Measurements from ENCODE around the gene CAMK1D.

The CAMK1D gene

DNA sequence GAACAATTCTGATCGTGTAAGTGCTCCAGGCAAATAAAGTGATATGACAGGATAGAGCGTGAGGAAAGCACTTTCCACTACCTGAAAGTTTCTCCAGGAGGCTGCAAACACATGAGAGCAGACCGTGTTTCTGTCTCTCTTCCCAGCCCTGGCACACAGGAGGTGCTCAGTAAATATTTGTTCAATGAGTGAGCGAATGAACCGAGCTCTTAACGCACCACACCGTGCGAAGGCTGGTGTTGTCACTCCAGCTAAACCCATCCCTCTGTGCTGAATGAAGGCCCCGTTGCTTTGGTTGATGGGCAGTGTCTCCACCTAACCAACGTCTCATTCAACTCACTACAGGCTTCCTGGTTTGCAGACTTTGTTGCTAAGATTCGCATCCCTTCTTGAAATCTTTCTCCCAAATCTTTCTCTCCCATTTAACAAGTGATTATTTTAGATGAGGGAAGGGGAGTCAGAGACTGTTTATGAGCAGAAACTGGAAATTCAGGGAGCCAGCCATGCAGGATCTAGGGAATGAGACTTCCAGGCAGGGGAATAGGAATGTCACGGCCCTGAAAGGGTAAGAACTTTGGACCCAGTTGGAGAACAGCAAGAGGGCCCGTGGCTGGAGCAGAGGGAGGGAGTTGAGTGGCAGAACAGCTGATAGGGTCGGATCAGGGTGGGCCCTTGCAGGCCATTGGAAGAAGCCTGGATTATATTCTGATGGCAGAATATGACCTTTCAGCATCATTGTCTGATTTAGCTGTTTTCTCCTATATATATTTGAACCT lies 282.6 kb downstream of the CAMK1D start:
- no peak for DNase-seq
- H3K27me3 ChIP-seq (ENCODE audit: insufficient read depth, low read depth, severe bottlenecking), result no peaks in the 10 kb centered on the region
- no peak overlapping the region for H3K4me3 ChIP-seq (ENCODE audit: low read depth, low read length)
- H3K27ac ChIP-seq, result no peak overlapping the region
- TF ChIP-seq, protein P1, sequence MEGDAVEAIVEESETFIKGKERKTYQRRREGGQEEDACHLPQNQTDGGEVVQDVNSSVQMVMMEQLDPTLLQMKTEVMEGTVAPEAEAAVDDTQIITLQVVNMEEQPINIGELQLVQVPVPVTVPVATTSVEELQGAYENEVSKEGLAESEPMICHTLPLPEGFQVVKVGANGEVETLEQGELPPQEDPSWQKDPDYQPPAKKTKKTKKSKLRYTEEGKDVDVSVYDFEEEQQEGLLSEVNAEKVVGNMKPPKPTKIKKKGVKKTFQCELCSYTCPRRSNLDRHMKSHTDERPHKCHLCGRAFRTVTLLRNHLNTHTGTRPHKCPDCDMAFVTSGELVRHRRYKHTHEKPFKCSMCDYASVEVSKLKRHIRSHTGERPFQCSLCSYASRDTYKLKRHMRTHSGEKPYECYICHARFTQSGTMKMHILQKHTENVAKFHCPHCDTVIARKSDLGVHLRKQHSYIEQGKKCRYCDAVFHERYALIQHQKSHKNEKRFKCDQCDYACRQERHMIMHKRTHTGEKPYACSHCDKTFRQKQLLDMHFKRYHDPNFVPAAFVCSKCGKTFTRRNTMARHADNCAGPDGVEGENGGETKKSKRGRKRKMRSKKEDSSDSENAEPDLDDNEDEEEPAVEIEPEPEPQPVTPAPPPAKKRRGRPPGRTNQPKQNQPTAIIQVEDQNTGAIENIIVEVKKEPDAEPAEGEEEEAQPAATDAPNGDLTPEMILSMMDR (IDR thresholded peaks at IDR 0.05; ENCODE audit: low read depth, low read length), result no peak
- no peaks in the 10 kb centered on the region for H3K36me3 ChIP-seq
- H3K9me3 ChIP-seq (ENCODE audit: severe bottlenecking), result no peaks in the 10 kb centered on the region

DNA sequence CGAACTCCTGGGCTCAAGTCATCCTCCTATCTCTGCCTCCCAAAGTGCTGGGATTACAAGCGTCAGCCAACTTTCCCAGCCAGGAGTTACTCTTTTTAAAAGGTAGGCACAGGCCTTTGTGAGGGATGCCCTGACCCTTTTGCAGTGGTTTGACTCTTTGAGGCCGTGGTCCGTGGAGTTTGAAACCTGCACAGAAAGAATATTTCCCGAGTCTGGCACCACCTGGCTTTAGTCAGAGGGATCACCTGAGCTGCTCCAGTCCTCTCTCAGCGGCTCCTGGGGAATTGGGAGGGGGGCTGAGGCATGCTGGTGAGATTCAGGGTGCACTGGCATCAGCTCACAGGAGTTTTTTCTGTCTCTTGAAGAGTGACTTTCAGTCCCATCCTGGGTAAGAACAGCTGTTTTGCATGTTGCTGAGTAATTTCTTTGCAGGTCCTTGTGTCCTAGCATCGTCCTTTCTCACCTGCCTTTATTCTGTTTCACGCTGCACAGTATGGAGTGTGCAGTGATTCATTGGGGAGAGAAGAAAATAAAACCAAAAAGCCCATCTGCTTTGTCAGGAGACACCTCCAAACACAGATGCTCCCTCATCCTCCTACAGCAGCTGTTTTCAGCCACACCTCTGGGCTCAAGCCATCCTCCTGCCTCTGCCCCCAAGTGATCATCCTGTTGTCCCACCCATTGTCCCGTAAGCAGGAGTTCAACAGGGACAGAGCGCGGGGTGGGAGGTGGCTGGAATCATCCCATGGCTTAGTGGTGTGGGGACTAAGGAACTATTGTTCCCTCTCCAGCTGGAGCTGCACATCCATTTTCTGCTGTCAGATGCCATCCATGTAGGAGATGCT lies 284.7 kb downstream of the CAMK1D start:
- Histone ChIP-seq H3K27me3 (ENCODE audit: insufficient read depth, low read depth, severe bottlenecking) (no peaks in the 10 kb centered on the region), H3K36me3 (no peaks in the 10 kb centered on the region), H3K9me3 (ENCODE audit: severe bottlenecking) (no peaks in the 10 kb centered on the region), H3K27ac (no peak overlapping the region), H3K4me3 (ENCODE audit: low read depth, low read length) (no peak overlapping the region)
- DNase-seq, result no peak
- TF ChIP-seq, protein P1 (IDR thresholded peaks at IDR 0.05; ENCODE audit: low read depth, low read length), result no peak

DNA sequence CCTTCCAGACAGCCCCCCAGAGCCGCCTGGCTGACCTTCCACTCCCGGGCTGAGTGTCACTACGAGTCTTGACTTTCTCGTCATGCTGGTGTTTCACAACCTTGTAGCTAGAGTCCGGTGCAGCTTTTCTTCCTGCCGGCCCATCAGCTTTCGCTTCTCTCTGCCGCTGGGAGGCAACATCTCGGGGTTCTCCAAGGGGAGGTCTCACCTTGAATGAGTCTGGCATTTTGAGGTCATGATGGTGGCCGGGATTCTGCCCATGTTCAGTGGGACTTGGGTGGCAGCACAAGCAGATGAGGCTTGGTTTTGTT lies 285.2 kb downstream of the CAMK1D start:
- H3K27me3 ChIP-seq (ENCODE audit: insufficient read depth, low read depth, severe bottlenecking), result no peaks in the 10 kb centered on the region
- no peaks in the 10 kb centered on the region for H3K9me3 ChIP-seq (ENCODE audit: severe bottlenecking)
- no peak for DNase-seq
- TF ChIP-seq, protein P1 (IDR thresholded peaks at IDR 0.05; ENCODE audit: low read depth, low read length), result no peak
- H3K4me3 ChIP-seq (ENCODE audit: low read depth, low read length), result no peak overlapping the region
- H3K27ac ChIP-seq, result no peak overlapping the region
- H3K36me3 ChIP-seq, result no peaks in the 10 kb centered on the region

DNA sequence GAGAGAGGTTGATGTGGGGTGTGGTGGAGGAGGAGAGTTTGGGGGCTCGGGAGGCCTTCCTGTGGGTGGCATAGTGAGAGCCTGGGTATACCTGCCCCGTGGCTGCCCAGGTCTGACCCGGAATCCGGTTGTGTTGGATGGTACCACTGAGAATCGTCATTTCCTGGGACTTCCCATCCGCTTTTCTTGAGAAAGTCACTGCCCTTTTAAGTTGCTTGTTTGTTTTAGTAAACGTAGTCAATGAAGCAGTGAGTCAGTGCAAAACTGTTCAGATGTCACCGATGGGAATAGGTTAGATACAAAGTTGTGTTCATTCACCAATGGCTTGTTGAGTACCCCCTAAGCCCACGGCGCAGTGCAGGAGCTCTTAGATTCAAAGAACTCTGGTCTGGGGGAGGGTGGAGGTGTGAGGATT lies 285.8 kb downstream of the CAMK1D start:
- H3K36me3 ChIP-seq, result no peaks in the 10 kb centered on the region
- H3K4me3 ChIP-seq (ENCODE audit: low read depth, low read length), result no peak overlapping the region
- DNase-seq, result no peak
- H3K27me3 ChIP-seq (ENCODE audit: insufficient read depth, low read depth, severe bottlenecking), result no peaks in the 10 kb centered on the region
- H3K27ac ChIP-seq, result no peak overlapping the region
- TF ChIP-seq, protein P1 (IDR thresholded peaks at IDR 0.05; ENCODE audit: low read depth, low read length), result no peak
- H3K9me3 ChIP-seq (ENCODE audit: severe bottlenecking), result no peaks in the 10 kb centered on the region

DNA sequence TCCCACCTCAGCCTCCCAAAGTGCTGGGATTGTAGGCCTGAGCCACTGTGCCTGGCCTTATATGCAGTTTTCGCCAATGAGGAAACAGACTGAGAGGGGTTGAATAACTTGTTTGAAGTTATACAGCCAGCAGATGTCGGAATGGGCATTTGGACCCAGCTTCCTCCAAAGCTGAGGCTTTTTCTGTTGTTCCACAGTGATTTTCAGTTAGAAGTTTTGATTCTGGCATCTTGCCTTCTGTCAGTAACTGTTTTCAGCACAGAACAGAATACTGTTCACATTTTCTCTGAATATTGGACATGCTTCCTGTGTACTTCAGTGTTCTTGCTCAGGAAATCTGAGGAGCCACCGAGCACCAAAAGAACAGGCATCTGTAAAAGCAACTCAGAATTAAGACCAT lies 287.2 kb downstream of the CAMK1D start:
- DNase-seq, result no peak

More for the DNA sequence above, 287.2 kb downstream of the CAMK1D start:
- no peak overlapping the region for H3K4me3 ChIP-seq (ENCODE audit: low read depth, low read length)
- H3K9me3 ChIP-seq (ENCODE audit: severe bottlenecking), result no peaks in the 10 kb centered on the region
- H3K27ac ChIP-seq, result no peak overlapping the region
- TF ChIP-seq, protein P1 (IDR thresholded peaks at IDR 0.05; ENCODE audit: low read depth, low read length), result no peak
- no peaks in the 10 kb centered on the region for H3K27me3 ChIP-seq (ENCODE audit: insufficient read depth, low read depth, severe bottlenecking)
- H3K36me3 ChIP-seq, result no peaks in the 10 kb centered on the region

All from WERI-Rb-1 (cell line).